Fibroblast of mammary gland (primary cell): ENCODE results near the gene FAM98B.

Source experiments
- DNase-seq: peaks from one replicate; pipeline ENCODE4 v3.0.0-alpha.2; 2010; ENCODE audit warnings: low read depth
- H3K4me3 ChIP-seq: 2 replicates; pipeline ENCODE4 v1.5.1; 2011; ENCODE audit warnings: low read depth, mild to moderate bottlenecking, low read length, moderate library complexity; ENCODE audit not compliant: control insufficient read depth
- CTCF ChIP-seq: conservative IDR thresholded peaks from 2 replicates; pipeline ENCODE4 v1.5.1; 2011; ENCODE audit warnings: low read depth, low read length, inconsistent platforms; ENCODE audit not compliant: control insufficient read depth, insufficient read depth

FAM98B gene

GRCh38 chr15:38471974-38472373 is 18.0 kb downstream of the FAM98B start:
- no peak for DNase-seq
- H3K4me3 ChIP-seq: no peak overlapping the region
- no peak for TF ChIP-seq CTCF

- peak; percentile 76 for TF ChIP-seq CTCF
- no peak overlapping the region for H3K4me3 ChIP-seq
- peak; percentile 65 for DNase-seq
Observed at GRCh38 chr15:38474155-38474757, 20.3 kb downstream of the FAM98B start.

GRCh38 chr15:38475361-38475760 is 21.4 kb downstream of the FAM98B start:
- DNase-seq: no peak
- no peak overlapping the region for H3K4me3 ChIP-seq
- TF ChIP-seq CTCF: no peak

GRCh38 chr15:38476120-38476519 is 22.2 kb downstream of the FAM98B start:
- no peak for DNase-seq
- TF ChIP-seq CTCF: no peak
- H3K4me3 ChIP-seq: no peak overlapping the region

GRCh38 chr15:38477637-38478036 is 23.7 kb downstream of the FAM98B start:
- peak; percentile 46 for DNase-seq
- no peak for TF ChIP-seq CTCF
- H3K4me3 ChIP-seq: no peak overlapping the region

GRCh38 chr15:38479266-38479665 is 25.3 kb downstream of the FAM98B start:
- DNase-seq: peak; percentile 37
- no peak for TF ChIP-seq CTCF
- H3K4me3 ChIP-seq: no peak overlapping the region

- no peak for TF ChIP-seq CTCF
- no peak overlapping the region for H3K4me3 ChIP-seq
- DNase-seq: no peak
Observed at GRCh38 chr15:38479756-38480155, 25.8 kb downstream of the FAM98B start.
